ENCODE measurements around the gene CCSER2.

DNA sequence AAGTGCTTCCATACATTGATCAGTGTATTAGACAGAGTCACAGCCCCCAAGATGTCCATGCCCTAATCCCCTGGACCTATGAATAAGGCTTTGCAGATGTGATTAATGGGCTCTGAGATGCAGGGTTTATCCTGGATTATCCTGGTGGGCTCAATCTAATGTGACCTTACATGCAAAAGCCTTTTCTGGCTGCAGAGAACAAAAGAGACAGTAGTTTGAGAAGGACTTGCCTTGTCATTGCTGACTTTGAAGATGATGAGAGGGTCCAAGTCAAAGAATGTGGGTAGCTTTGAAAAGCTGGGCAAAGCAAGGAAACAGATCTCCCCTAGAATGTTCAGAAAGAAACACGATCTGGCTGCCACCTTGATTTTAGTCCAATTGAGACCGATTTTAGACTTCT is 238.7 kb downstream of the CCSER2 start:
- TF ChIP-seq, protein P1, sequence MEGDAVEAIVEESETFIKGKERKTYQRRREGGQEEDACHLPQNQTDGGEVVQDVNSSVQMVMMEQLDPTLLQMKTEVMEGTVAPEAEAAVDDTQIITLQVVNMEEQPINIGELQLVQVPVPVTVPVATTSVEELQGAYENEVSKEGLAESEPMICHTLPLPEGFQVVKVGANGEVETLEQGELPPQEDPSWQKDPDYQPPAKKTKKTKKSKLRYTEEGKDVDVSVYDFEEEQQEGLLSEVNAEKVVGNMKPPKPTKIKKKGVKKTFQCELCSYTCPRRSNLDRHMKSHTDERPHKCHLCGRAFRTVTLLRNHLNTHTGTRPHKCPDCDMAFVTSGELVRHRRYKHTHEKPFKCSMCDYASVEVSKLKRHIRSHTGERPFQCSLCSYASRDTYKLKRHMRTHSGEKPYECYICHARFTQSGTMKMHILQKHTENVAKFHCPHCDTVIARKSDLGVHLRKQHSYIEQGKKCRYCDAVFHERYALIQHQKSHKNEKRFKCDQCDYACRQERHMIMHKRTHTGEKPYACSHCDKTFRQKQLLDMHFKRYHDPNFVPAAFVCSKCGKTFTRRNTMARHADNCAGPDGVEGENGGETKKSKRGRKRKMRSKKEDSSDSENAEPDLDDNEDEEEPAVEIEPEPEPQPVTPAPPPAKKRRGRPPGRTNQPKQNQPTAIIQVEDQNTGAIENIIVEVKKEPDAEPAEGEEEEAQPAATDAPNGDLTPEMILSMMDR (IDR thresholded peaks at IDR 0.05), result no peak
- TF ChIP-seq ZFX (IDR thresholded peaks at IDR 0.05; ENCODE audit: borderline replicate concordance), result no peak
